ENCODE measurements around the gene GPC3. TPM values are rescaled to one million over a fixed set of nuclear protein-coding genes. Genes with fewer than 3 reads are reported as not detected.

Gene GPC3
- total RNA-seq, 1 experiment from 2014 or later: 233 TPM

DNA sequence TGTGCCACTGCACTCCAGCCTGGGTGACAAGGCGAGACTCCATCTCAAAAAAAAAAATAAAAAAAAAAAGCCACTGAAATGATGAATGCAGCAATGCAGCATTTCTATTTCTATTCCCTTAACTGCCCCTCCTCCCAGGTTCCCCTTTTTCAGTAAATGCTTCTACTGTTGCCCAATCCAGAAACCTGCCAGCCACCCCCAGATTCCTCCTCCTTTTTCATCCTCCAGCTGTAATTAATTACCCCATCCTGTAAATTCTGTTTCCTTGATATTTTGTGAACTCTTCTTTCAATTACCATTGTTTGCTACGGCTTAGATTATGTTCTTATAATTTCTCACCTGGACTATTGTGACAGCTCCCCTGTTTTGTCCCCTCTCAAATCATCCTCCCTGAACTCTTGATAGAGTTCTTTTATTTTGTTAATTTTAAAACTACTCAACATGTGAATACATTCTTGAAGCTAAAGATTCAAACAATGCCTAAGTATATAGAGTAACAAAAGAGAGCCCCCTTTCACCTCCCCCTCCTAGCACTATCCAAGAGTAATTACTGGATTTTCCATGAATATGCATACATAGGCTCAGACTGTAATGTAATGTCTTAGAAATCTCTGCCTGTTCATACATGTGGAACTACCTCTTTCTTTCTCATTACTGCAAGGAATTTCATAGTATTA, 429.5 kb downstream of the GPC3 start:
- no peak overlapping the region for H3K4me3 ChIP-seq (ENCODE audit: low read depth, low read length)
- ChIA-PET POLR2A (no interaction called here), CTCF (no interaction called here)
- no peaks in the 10 kb centered on the region for H3K36me3 ChIP-seq (ENCODE audit: control insufficient read depth, insufficient read depth, low read length)
- no peak for DNase-seq
- H3K27me3 ChIP-seq (replicated peaks; ENCODE audit: control insufficient read depth, insufficient read depth, low read length): no peaks in the 10 kb centered on the region
- Mint-ChIP-seq H3K36me3 (ENCODE audit: insufficient read depth, unreplicated experiment) (peaks cover 22% of the 10 kb centered on the region), H3K4me3 (ENCODE audit: unreplicated experiment) (no peak overlapping the region), H3K4me1 (ENCODE audit: low read depth, unreplicated experiment) (peaks cover 5% of the 10 kb centered on the region), H3K27me3 (ENCODE audit: insufficient read depth, unreplicated experiment) (no peaks in the 10 kb centered on the region), H3K9me3 (ENCODE audit: unreplicated experiment) (peaks cover 24% of the 10 kb centered on the region), H3K27ac (ENCODE audit: unreplicated experiment) (no peak overlapping the region)
- no peaks in the 10 kb centered on the region for H3K9me3 ChIP-seq
- H3K4me1 ChIP-seq: no peaks in the 10 kb centered on the region
- intact Hi-C loops (cut with micrococcal nuclease; ENCODE audit: unreplicated experiment): no loop called here
- BruUV-seq (replicated peaks): no TSS peak
- TF ChIP-seq, protein P1, sequence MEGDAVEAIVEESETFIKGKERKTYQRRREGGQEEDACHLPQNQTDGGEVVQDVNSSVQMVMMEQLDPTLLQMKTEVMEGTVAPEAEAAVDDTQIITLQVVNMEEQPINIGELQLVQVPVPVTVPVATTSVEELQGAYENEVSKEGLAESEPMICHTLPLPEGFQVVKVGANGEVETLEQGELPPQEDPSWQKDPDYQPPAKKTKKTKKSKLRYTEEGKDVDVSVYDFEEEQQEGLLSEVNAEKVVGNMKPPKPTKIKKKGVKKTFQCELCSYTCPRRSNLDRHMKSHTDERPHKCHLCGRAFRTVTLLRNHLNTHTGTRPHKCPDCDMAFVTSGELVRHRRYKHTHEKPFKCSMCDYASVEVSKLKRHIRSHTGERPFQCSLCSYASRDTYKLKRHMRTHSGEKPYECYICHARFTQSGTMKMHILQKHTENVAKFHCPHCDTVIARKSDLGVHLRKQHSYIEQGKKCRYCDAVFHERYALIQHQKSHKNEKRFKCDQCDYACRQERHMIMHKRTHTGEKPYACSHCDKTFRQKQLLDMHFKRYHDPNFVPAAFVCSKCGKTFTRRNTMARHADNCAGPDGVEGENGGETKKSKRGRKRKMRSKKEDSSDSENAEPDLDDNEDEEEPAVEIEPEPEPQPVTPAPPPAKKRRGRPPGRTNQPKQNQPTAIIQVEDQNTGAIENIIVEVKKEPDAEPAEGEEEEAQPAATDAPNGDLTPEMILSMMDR (IDR thresholded peaks at IDR 0.05; ENCODE audit: insufficient read depth in 1 of 2, low read depth in 1 of 2, low read length in 1 of 2, severe bottlenecking in 1 of 2, unreplicated experiment in 1 of 2): no peak

DNA sequence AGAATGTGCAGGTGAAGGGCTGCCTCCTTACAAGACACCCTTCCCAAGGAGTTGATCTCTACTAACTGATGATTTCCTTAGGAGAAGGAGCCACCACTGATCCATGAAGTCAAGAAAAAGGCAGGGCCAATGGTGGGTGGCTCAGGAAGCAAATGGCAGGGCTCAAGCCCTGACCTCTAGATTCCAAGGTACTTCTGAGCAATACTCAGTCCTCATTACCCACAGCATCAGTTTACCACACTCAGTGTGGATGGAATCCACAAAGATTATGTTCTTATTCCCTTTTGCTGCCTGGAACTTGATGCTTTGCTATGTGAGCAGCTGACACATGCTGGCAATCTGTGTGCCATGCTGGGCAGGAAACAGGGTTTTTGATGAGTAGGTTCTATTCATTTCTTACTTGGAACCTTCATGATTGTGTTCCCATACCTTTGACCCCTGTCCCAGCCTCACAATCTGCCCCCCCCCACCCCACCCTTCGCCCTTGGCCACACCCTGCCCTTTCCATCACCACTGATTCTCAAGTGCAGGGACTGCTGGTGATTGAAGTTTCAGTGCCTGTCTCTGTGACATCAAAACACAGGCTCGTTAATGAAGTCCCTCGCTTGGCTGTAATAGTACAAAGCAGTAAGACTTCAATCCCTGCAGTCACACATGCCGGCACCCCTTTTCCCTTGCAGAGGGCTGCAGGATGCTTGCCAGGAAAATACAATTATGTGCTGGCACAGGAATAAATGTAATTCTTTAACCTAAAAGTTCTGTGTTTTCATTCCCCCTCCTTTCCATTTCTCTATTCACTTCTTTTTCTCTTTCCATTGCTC, 434.5 kb downstream of the GPC3 start:
- TF ChIP-seq, protein P1 (IDR thresholded peaks at IDR 0.05; ENCODE audit: insufficient read depth in 1 of 2, low read depth in 1 of 2, low read length in 1 of 2, severe bottlenecking in 1 of 2, unreplicated experiment in 1 of 2): no peak
- Mint-ChIP-seq H3K27ac (ENCODE audit: unreplicated experiment) (no peak overlapping the region), H3K9me3 (ENCODE audit: unreplicated experiment) (peaks cover 15% of the 10 kb centered on the region), H3K36me3 (ENCODE audit: insufficient read depth, unreplicated experiment) (peaks cover 11% of the 10 kb centered on the region), H3K4me3 (ENCODE audit: unreplicated experiment) (no peak overlapping the region), H3K4me1 (ENCODE audit: low read depth, unreplicated experiment) (no peaks in the 10 kb centered on the region), H3K27me3 (ENCODE audit: insufficient read depth, unreplicated experiment) (no peaks in the 10 kb centered on the region)
- no TSS peak for BruUV-seq (replicated peaks)
- intact Hi-C loops (cut with micrococcal nuclease; ENCODE audit: unreplicated experiment): no loop called here
- no peaks in the 10 kb centered on the region for H3K36me3 ChIP-seq (ENCODE audit: control insufficient read depth, insufficient read depth, low read length)
- no peak for DNase-seq
- ChIA-PET POLR2A (no interaction called here), CTCF (no interaction called here)
- H3K9me3 ChIP-seq: no peaks in the 10 kb centered on the region
- H3K27me3 ChIP-seq (replicated peaks; ENCODE audit: control insufficient read depth, insufficient read depth, low read length): no peaks in the 10 kb centered on the region
- H3K4me3 ChIP-seq (ENCODE audit: low read depth, low read length): no peak overlapping the region
- H3K4me1 ChIP-seq: no peaks in the 10 kb centered on the region

DNA sequence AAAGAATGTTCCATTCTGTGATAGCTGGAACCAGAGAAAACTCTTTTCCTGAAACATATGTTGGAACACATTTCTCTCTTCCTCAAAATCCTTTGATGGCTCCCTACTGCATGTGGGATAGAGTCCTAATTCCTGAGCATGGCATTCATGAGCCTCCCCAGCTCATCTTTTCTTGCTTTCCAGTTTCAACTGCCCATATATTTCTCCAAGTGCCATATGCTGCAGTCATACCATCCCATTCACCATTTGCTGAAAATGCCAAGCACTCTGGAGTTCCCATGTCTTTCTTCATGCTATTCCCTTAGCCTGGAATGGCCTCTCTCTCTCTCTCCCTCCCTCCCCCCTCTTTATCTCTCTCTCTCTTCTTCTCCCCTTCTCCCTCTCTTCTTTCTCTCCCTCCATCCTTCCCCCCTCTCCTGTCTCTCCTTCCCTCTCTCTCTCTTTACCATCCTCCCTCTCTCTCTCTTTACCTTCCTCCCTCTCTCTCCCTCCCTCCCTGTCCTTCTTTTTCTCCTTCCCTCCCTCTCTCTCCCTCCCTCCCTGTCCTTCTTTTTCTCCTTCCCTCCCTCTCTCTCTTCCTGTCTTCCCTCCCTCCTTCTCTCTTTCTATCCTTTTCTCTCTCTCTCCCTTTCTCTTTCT, 436.0 kb downstream of the GPC3 start:
- no peaks in the 10 kb centered on the region for H3K27me3 ChIP-seq (replicated peaks; ENCODE audit: control insufficient read depth, insufficient read depth, low read length)
- CTCF ChIA-PET: no interaction called here
- no peaks in the 10 kb centered on the region for H3K4me1 ChIP-seq
- Mint-ChIP-seq H3K36me3 (ENCODE audit: insufficient read depth, unreplicated experiment) (peaks cover 10% of the 10 kb centered on the region), H3K4me3 (ENCODE audit: unreplicated experiment) (no peak overlapping the region), H3K27me3 (ENCODE audit: insufficient read depth, unreplicated experiment) (no peaks in the 10 kb centered on the region), H3K27ac (ENCODE audit: unreplicated experiment) (no peak overlapping the region), H3K9me3 (ENCODE audit: unreplicated experiment) (peaks cover under 1% of the 10 kb centered on the region), H3K4me1 (ENCODE audit: low read depth, unreplicated experiment) (no peaks in the 10 kb centered on the region)
- H3K4me3 ChIP-seq (ENCODE audit: low read depth, low read length): no peak overlapping the region
- H3K9me3 ChIP-seq: no peaks in the 10 kb centered on the region
- TF ChIP-seq, protein P1 (IDR thresholded peaks at IDR 0.05; ENCODE audit: insufficient read depth in 1 of 2, low read depth in 1 of 2, low read length in 1 of 2, severe bottlenecking in 1 of 2, unreplicated experiment in 1 of 2): no peak
- no TSS peak for BruUV-seq (replicated peaks)
- POLR2A ChIA-PET: no interaction called here
- no peaks in the 10 kb centered on the region; the same call in 1 of the 2 replicates for H3K36me3 ChIP-seq (ENCODE audit: control insufficient read depth, insufficient read depth, low read length)
- no peak for DNase-seq
- intact Hi-C loops (cut with micrococcal nuclease; ENCODE audit: unreplicated experiment): no loop called here
